Rectal smooth muscle tissue (tissue), 1 donor: ENCODE data around the gene MS4A1.
"Not testable (repeated sequence)": the region's sequence is repeated elsewhere in the genome, so short reads cannot be mapped to it uniquely, and the experiment has no call there.

ENCODE experiments used
- H3K27ac ChIP-seq: one replicate; pipeline ENCODE4 v1.7.0; 2013; ENCODE audit warnings: low read depth, low read length, inconsistent platforms
- H3K27me3 ChIP-seq: one replicate; pipeline ENCODE4 v1.7.0; 2013; ENCODE audit warnings: low read length; ENCODE audit not compliant: control insufficient read depth, insufficient read depth
- H3K36me3 ChIP-seq: one replicate; pipeline ENCODE4 v1.7.0; 2013; ENCODE audit warnings: low read length; ENCODE audit not compliant: control insufficient read depth, insufficient read depth
- H3K4me1 ChIP-seq: one replicate; pipeline ENCODE4 v1.7.0; 2013; ENCODE audit warnings: low read length; ENCODE audit not compliant: control insufficient read depth, insufficient read depth
- H3K4me3 ChIP-seq: one replicate; pipeline ENCODE4 v1.7.0; 2013; ENCODE audit warnings: low read length
- H3K9ac ChIP-seq: one replicate; pipeline ENCODE4 v1.7.0; 2013; ENCODE audit warnings: low read length

Gene MS4A1

GRCh38 chr11:60509609-60510008, 54.0 kb downstream of the MS4A1 start:
- H3K27me3 ChIP-seq, H3K36me3 ChIP-seq, H3K27ac ChIP-seq, H3K4me3 ChIP-seq, H3K9ac ChIP-seq, H3K4me1 ChIP-seq: not testable (repeated sequence)

GRCh38 chr11:60510209-60510608, 54.6 kb downstream of the MS4A1 start:
- H3K27ac ChIP-seq, H3K4me3 ChIP-seq, H3K36me3 ChIP-seq, H3K9ac ChIP-seq, H3K27me3 ChIP-seq, H3K4me1 ChIP-seq: not testable (repeated sequence)

GRCh38 chr11:60511393-60511792, 55.7 kb downstream of the MS4A1 start:
- no peak overlapping the region for H3K27ac ChIP-seq
- no peaks in the 10 kb centered on the region for H3K4me1 ChIP-seq
- H3K27me3 ChIP-seq, result no peaks in the 10 kb centered on the region
- H3K36me3 ChIP-seq, result no peaks in the 10 kb centered on the region
- no peak overlapping the region for H3K4me3 ChIP-seq
- no peak overlapping the region for H3K9ac ChIP-seq

- no peak overlapping the region for H3K9ac ChIP-seq
Observed at GRCh38 chr11:60512651-60513225, 57.1 kb downstream of the MS4A1 start.

GRCh38 chr11:60513496-60514460, 58.1 kb downstream of the MS4A1 start:
- no peak overlapping the region for H3K27ac ChIP-seq
- H3K4me3 ChIP-seq, result no peak overlapping the region
- no peaks in the 10 kb centered on the region for H3K36me3 ChIP-seq
- H3K4me1 ChIP-seq, result no peaks in the 10 kb centered on the region
- H3K9ac ChIP-seq, result no peak overlapping the region
- no peaks in the 10 kb centered on the region for H3K27me3 ChIP-seq

More at GRCh38 chr11:60512651-60513225, 57.1 kb downstream of the MS4A1 start:
- no peaks in the 10 kb centered on the region for H3K27me3 ChIP-seq
- H3K36me3 ChIP-seq, result no peaks in the 10 kb centered on the region
- no peak overlapping the region for H3K4me3 ChIP-seq
- no peaks in the 10 kb centered on the region for H3K4me1 ChIP-seq
- no peak overlapping the region for H3K27ac ChIP-seq

- Histone ChIP-seq H3K4me3 (no peak within 1 kb of the TSS), H3K9ac (no peak within 1 kb of the TSS), H3K27ac (no peak within 1 kb of the TSS), H3K36me3 (no peaks in the 10 kb centered on the region), H3K4me1 (no peaks in the 10 kb centered on the region), H3K27me3 (no peaks in the 10 kb centered on the region)
Observed at GRCh38 chr11:60515144-60515855, 59.7 kb downstream of the MS4A1 start, which contains the start of gene MS4A13. Gene MS4A13, plus strand, starts transcription at chr11:60515392. Its CDS starts 2,692 bp downstream, at chr11:60518084.
